H7 (cell line): ENCODE results near the gene FAM114A1. TPM values are rescaled to one million over a fixed set of nuclear protein-coding genes. Genes with fewer than 3 reads are reported as not detected.
A peak's percentile ranks its signal among the peaks of the same experiment; 100 is the strongest.
"Not testable (repeated sequence)": the region's sequence is repeated elsewhere in the genome, so short reads cannot be mapped to it uniquely, and the experiment has no call there.

Source experiments
- DNase-seq: peaks from one replicate; pipeline ENCODE4 v3.0.0; 2012
- H3K27me3 ChIP-seq: 2 replicates; pipeline ENCODE4 v1.6.0; 2011; ENCODE audit warnings: mild to moderate bottlenecking, low read length; ENCODE audit not compliant: control insufficient read depth, insufficient read depth
- H3K36me3 ChIP-seq: replicated peaks from 2 replicates; pipeline ENCODE4 v1.5.1; 2011; ENCODE audit warnings: low read length; ENCODE audit not compliant: control insufficient read depth, insufficient read depth
- H3K4me3 ChIP-seq: 2 replicates; pipeline ENCODE4 v1.5.1; 2011; ENCODE audit warnings: low read depth, mild to moderate bottlenecking, control low read depth, low read length, moderate library complexity; ENCODE audit not compliant: insufficient read depth
- total RNA-seq: library from RNA; depleted of rRNA; stranded (reverse); fragments of >200 nt; shearing (Covaris generic); gene quantifications from 2 replicates; pipeline ENCODE4 v1.2.3, GENCODE V29; 2014

The FAM114A1 gene
- total RNA-seq, 1 experiment from 2014 or later: 14.5 TPM

GRCh38 chr4:38925492-38926413, 58.1 kb downstream of the FAM114A1 start:
- Histone ChIP-seq H3K4me3 (no peak overlapping the region), H3K36me3 (no peaks in the 10 kb centered on the region; the same call in 1 of the 2 replicates), H3K27me3 (no peaks in the 10 kb centered on the region)
- no peak for DNase-seq

- H3K36me3 ChIP-seq: no peaks in the 10 kb centered on the region; the same call in 1 of the 2 replicates
Observed at GRCh38 chr4:38926896-38927295, 59.3 kb downstream of the FAM114A1 start.

GRCh38 chr4:38928568-38928967, 61.0 kb downstream of the FAM114A1 start:
- DNase-seq: no peak
- no peaks in the 10 kb centered on the region; the same call in 1 of the 2 replicates for H3K36me3 ChIP-seq
- H3K27me3 ChIP-seq: no peaks in the 10 kb centered on the region
- no peak overlapping the region for H3K4me3 ChIP-seq

More at GRCh38 chr4:38926896-38927295, 59.3 kb downstream of the FAM114A1 start:
- Histone ChIP-seq H3K4me3 (no peak overlapping the region), H3K27me3 (no peaks in the 10 kb centered on the region)
- DNase-seq: no peak

GRCh38 chr4:38928974-38929373, 61.4 kb downstream of the FAM114A1 start:
- no peak for DNase-seq
- Histone ChIP-seq H3K36me3 (no peaks in the 10 kb centered on the region; the same call in 1 of the 2 replicates), H3K4me3 (no peak overlapping the region), H3K27me3 (no peaks in the 10 kb centered on the region)

GRCh38 chr4:38930204-38930603, 62.6 kb downstream of the FAM114A1 start:
- Histone ChIP-seq H3K36me3 (no peaks in the 10 kb centered on the region; the same call in 1 of the 2 replicates), H3K4me3 (no peak overlapping the region), H3K27me3 (no peaks in the 10 kb centered on the region)
- peak; percentile 19 for DNase-seq

- no peaks in the 10 kb centered on the region for H3K27me3 ChIP-seq
- no peak for DNase-seq
- H3K36me3 ChIP-seq: no peaks in the 10 kb centered on the region; the same call in 1 of the 2 replicates
- no peak overlapping the region for H3K4me3 ChIP-seq
Observed at GRCh38 chr4:38930707-38931106, 63.1 kb downstream of the FAM114A1 start.

GRCh38 chr4:38931125-38931524, 63.5 kb downstream of the FAM114A1 start:
- Histone ChIP-seq H3K36me3 (no peaks in the 10 kb centered on the region; the same call in 1 of the 2 replicates), H3K4me3 (no peak overlapping the region), H3K27me3 (no peaks in the 10 kb centered on the region)
- DNase-seq: no peak

- no peak overlapping the region for H3K4me3 ChIP-seq
- no peaks in the 10 kb centered on the region; the same call in none of the 2 replicates for H3K36me3 ChIP-seq
- H3K27me3 ChIP-seq: no peaks in the 10 kb centered on the region
- no peak for DNase-seq
Observed at GRCh38 chr4:38935391-38936073, 67.9 kb downstream of the FAM114A1 start.

GRCh38 chr4:38939165-38939564, 71.6 kb downstream of the FAM114A1 start:
- no peaks in the 10 kb centered on the region for H3K27me3 ChIP-seq
- DNase-seq: no peak
- no peaks in the 10 kb centered on the region; the same call in none of the 2 replicates for H3K36me3 ChIP-seq
- H3K4me3 ChIP-seq: no peak overlapping the region

- no peak for DNase-seq
- no peak overlapping the region for H3K4me3 ChIP-seq
- no peaks in the 10 kb centered on the region; the same call in none of the 2 replicates for H3K36me3 ChIP-seq
- no peaks in the 10 kb centered on the region for H3K27me3 ChIP-seq
Observed at GRCh38 chr4:38940476-38940875, 72.9 kb downstream of the FAM114A1 start.

- not testable (repeated sequence) for H3K27me3 ChIP-seq, H3K36me3 ChIP-seq, DNase-seq, H3K4me3 ChIP-seq
Observed at GRCh38 chr4:38941906-38942305, 74.3 kb downstream of the FAM114A1 start.

GRCh38 chr4:38943343-38943742, 75.7 kb downstream of the FAM114A1 start:
- Histone ChIP-seq H3K36me3 (no peaks in the 10 kb centered on the region), H3K27me3 (no peaks in the 10 kb centered on the region), H3K4me3 (no peak overlapping the region)
- DNase-seq: no peak

- H3K36me3 ChIP-seq: no peaks in the 10 kb centered on the region
- no peak for DNase-seq
- H3K4me3 ChIP-seq: no peak overlapping the region
- no peaks in the 10 kb centered on the region for H3K27me3 ChIP-seq
Observed at GRCh38 chr4:38944440-38944839, 76.8 kb downstream of the FAM114A1 start.

GRCh38 chr4:38946919-38947318, 79.3 kb downstream of the FAM114A1 start:
- DNase-seq: no peak
- Histone ChIP-seq H3K4me3 (no peak overlapping the region), H3K36me3 (no peaks in the 10 kb centered on the region), H3K27me3 (no peaks in the 10 kb centered on the region)

GRCh38 chr4:38948551-38948950, 80.9 kb downstream of the FAM114A1 start:
- no peaks in the 10 kb centered on the region for H3K27me3 ChIP-seq
- no peaks in the 10 kb centered on the region for H3K36me3 ChIP-seq
- no peak overlapping the region for H3K4me3 ChIP-seq
- no peak for DNase-seq
